ENCODE results near the gene TMEM114.

TMEM114 gene

DNA sequence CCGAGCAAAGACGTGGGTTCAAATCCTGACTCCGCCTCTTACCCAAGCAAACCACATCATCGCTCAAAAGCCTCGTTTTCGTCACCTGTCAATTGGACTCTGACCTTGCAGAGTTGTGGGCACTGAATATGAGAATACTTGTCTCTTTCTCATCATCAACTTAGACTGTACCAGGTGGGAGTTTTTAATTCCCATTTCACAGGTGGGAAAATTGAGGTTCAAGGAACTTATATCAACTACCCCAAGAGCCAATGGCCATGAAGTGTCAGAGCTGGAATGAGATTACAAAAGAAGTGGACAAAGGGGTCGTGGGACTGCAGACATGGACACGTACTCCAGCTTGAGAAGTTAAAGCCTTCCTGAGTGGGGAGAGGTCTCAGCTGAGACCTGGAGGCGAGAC is 10.8 kb downstream of the TMEM114 start:
- TF ChIP-seq, protein P1, sequence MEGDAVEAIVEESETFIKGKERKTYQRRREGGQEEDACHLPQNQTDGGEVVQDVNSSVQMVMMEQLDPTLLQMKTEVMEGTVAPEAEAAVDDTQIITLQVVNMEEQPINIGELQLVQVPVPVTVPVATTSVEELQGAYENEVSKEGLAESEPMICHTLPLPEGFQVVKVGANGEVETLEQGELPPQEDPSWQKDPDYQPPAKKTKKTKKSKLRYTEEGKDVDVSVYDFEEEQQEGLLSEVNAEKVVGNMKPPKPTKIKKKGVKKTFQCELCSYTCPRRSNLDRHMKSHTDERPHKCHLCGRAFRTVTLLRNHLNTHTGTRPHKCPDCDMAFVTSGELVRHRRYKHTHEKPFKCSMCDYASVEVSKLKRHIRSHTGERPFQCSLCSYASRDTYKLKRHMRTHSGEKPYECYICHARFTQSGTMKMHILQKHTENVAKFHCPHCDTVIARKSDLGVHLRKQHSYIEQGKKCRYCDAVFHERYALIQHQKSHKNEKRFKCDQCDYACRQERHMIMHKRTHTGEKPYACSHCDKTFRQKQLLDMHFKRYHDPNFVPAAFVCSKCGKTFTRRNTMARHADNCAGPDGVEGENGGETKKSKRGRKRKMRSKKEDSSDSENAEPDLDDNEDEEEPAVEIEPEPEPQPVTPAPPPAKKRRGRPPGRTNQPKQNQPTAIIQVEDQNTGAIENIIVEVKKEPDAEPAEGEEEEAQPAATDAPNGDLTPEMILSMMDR (IDR thresholded peaks at IDR 0.05; ENCODE audit: extremely low read depth, insufficient read depth, missing control alignments) = no peak
- in situ Hi-C loops (cut with MboI; ENCODE audit: low pct_unique_long_range_greater_than_20kb, low sequenced_read_pairs, unreplicated experiment) = no loop called here
- no peak for DNase-seq (ENCODE audit: low spot score)

- TF ChIP-seq, protein P1 (IDR thresholded peaks at IDR 0.05; ENCODE audit: extremely low read depth, insufficient read depth, missing control alignments) = no peak
- in situ Hi-C loops (cut with MboI; ENCODE audit: low pct_unique_long_range_greater_than_20kb, low sequenced_read_pairs, unreplicated experiment) = no loop called here
- DNase-seq (ENCODE audit: low spot score) = no peak
Measured at GRCh38 chr16:8577678-8578304, 12.5 kb downstream of the TMEM114 start.

DNA sequence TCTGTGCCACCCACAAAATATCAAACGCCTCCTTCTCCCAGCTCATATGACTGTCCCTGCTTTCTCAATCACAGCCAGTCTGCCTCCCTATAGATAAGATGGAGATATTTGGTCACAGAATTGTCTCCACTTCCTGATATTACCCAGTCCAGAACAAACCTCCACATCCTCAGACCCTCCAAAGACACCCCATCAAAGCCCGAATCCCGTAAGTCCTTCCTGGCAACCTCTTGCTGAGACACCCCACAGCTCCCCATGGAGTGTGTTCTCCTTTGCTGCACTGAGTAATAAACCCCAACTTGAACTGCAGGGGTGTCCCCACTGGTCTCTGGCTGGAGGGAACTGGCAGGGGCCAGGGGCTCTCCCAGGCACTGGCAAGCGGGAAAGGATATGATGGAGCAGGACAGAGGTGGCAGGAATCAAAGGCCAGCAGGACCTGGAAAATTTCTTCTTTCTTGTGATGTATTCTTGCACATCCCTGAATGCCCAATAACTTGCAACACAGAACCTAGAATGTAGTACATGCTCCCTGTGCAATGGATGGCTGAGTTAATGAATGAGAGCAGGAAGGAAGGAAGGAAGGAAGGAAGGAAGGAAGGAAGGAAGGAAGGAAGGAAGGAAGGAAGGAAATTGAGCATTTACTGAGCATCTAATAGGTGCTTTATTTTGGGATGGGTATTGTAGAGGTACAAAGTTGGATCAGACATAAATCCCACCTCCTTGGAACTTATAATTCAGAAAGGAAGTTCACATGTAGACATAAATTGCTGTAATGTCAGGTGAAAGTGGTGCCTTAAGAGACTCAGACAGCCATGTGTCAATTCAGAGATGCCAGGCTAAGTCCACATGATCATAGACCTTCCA is 13.9 kb downstream of the TMEM114 start:
- in situ Hi-C loops (cut with MboI; ENCODE audit: low pct_unique_long_range_greater_than_20kb, low sequenced_read_pairs, unreplicated experiment) = no loop called here
- TF ChIP-seq, protein P1 (IDR thresholded peaks at IDR 0.05; ENCODE audit: extremely low read depth, insufficient read depth, missing control alignments) = no peak
- DNase-seq (ENCODE audit: low spot score) = no peak

- no peak for DNase-seq (ENCODE audit: low spot score)
- TF ChIP-seq, protein P1 (IDR thresholded peaks at IDR 0.05; ENCODE audit: extremely low read depth, insufficient read depth, missing control alignments) = no peak
- in situ Hi-C loops (cut with MboI; ENCODE audit: low pct_unique_long_range_greater_than_20kb, low sequenced_read_pairs, unreplicated experiment) = no loop called here
Measured at GRCh38 chr16:8575399-8575798, 14.9 kb downstream of the TMEM114 start.

GRCh38 chr16:8572919-8573724 is 17.2 kb downstream of the TMEM114 start:
- in situ Hi-C loops (cut with MboI; ENCODE audit: low pct_unique_long_range_greater_than_20kb, low sequenced_read_pairs, unreplicated experiment) = loop anchor here (25.0 kb wide), 2 partner anchors 214 to 564 kb away; partner anchors contain the start of genes PMM2 and TMEM186
- TF ChIP-seq, protein P1 (IDR thresholded peaks at IDR 0.05; ENCODE audit: extremely low read depth, insufficient read depth, missing control alignments) = peak; percentile 53
- no peak for DNase-seq (ENCODE audit: low spot score)

Data from GM13977 (cell line).